Suprapubic skin (tissue), 4 donors: Measurements from ENCODE around the gene CLSTN2. TPM values are rescaled to one million over a fixed set of nuclear protein-coding genes. Genes with fewer than 3 reads are reported as not detected.

Source experiments
- DNase-seq, 2 donors: peaks; one replicate each; pipeline ENCODE4 v3.0.0-alpha.2; 2019; ENCODE audit warnings: low spot score in 2 of 2
- H3K27ac ChIP-seq: fragments of 200-600 bp; sonication (generic); one replicate; pipeline ENCODE4 v1.5.1; 2019
- H3K27me3 ChIP-seq: fragments of 200-600 bp; sonication (generic); one replicate; pipeline ENCODE4 v1.5.1; 2019
- H3K36me3 ChIP-seq: fragments of 200-600 bp; sonication (generic); one replicate; pipeline ENCODE4 v1.5.1; 2019
- H3K4me1 ChIP-seq: fragments of 200-600 bp; sonication (generic); one replicate; pipeline ENCODE4 v1.5.1; 2019
- H3K4me3 ChIP-seq: fragments of 200-600 bp; sonication (generic); one replicate; pipeline ENCODE4 v1.5.1; 2019; ENCODE audit warnings: mild to moderate bottlenecking
- H3K9me3 ChIP-seq: fragments of 200-600 bp; sonication (generic); one replicate; pipeline ENCODE4 v1.5.1; 2019
- CTCF ChIP-seq, 2 donors: fragments of 200-600 bp in 1 of 2; fragments of 450-650 bp in 1 of 2; sonication (generic) in 1 of 2; IDR thresholded peaks; one replicate each; pipeline ENCODE4 v1.5.1; 2016 to 2019; ENCODE audit warnings: antibody characterized with exemption in 2 of 2, mild to moderate bottlenecking in 1 of 2, moderate library complexity in 1 of 2
- EP300 ChIP-seq: sonication (generic); formaldehyde crosslinking; IDR thresholded peaks from one replicate; pipeline ENCODE4 v1.6.1; 2017; ENCODE audit warnings: antibody characterized with exemption
- POLR2A ChIP-seq, 2 donors: fragments of 450-650 bp; IDR thresholded peaks; one replicate each; pipeline ENCODE4 v1.6.1; 2017; ENCODE audit warnings: antibody characterized with exemption in 2 of 2, mild to moderate bottlenecking in 2 of 2, moderate library complexity in 2 of 2
- POLR2AphosphoS5 ChIP-seq, 3 donors: sonication (generic); formaldehyde crosslinking; IDR thresholded peaks; one replicate each; pipeline ENCODE4 v1.6.1; 2017; ENCODE audit warnings: antibody characterized with exemption in 3 of 3
- WGBS: methylation state at CpG from one replicate; pipeline ENCODE4 v1.1.5; 2018; 5-methylcytosine and 5-hydroxymethylcytosine counted together
- total RNA-seq, 4 donors: library from RNA; depleted of rRNA; stranded (reverse); fragments of >200 nt; gene quantifications; one replicate each; pipeline ENCODE4 v1.1.0, GENCODE V29; 2016

The CLSTN2 gene
- total RNA-seq, 4 donors from 2014 or later: 4.3 to 14.1 (median 7.4) TPM

- WGBS: 86% methylated on average over 5 of the region's 5 CpGs
- Histone ChIP-seq H3K27ac (no peak overlapping the region), H3K36me3 (no peaks in the 10 kb centered on the region), H3K27me3 (no peaks in the 10 kb centered on the region), H3K4me3 (no peak overlapping the region), H3K4me1 (no peaks in the 10 kb centered on the region), H3K9me3 (no peaks in the 10 kb centered on the region)
- DNase-seq: no peak
- TF ChIP-seq POLR2AphosphoS5 (IDR thresholded peaks at IDR 0.05) (no peak), POLR2A (IDR thresholded peaks at IDR 0.05) (no peak)
Measured at GRCh38 chr3:140449413-140450256, 514.6 kb downstream of the CLSTN2 start.

- Histone ChIP-seq H3K4me1 (no peaks in the 10 kb centered on the region), H3K36me3 (no peaks in the 10 kb centered on the region), H3K27ac (no peak overlapping the region), H3K9me3 (no peaks in the 10 kb centered on the region), H3K27me3 (no peaks in the 10 kb centered on the region), H3K4me3 (no peak overlapping the region)
- DNase-seq: no peak
- WGBS: 93% methylated on average over 2 of the region's 2 CpGs
- TF ChIP-seq EP300 (no peak), POLR2AphosphoS5 (IDR thresholded peaks at IDR 0.05) (no peak), CTCF (IDR thresholded peaks at IDR 0.05) (no peak), POLR2A (IDR thresholded peaks at IDR 0.05) (no peak)
Measured at GRCh38 chr3:140453750-140454149, 518.8 kb downstream of the CLSTN2 start.

- WGBS: 79% methylated on average over 5 of the region's 5 CpGs
- no peak for TF ChIP-seq POLR2AphosphoS5 (IDR thresholded peaks at IDR 0.05)
- TF ChIP-seq POLR2A (IDR thresholded peaks at IDR 0.05): no peak
- no peak for TF ChIP-seq EP300
- TF ChIP-seq CTCF (IDR thresholded peaks at IDR 0.05): no peak
- H3K27ac ChIP-seq: no peak overlapping the region
Measured at GRCh38 chr3:140455521-140456214, 520.7 kb downstream of the CLSTN2 start.

DNA sequence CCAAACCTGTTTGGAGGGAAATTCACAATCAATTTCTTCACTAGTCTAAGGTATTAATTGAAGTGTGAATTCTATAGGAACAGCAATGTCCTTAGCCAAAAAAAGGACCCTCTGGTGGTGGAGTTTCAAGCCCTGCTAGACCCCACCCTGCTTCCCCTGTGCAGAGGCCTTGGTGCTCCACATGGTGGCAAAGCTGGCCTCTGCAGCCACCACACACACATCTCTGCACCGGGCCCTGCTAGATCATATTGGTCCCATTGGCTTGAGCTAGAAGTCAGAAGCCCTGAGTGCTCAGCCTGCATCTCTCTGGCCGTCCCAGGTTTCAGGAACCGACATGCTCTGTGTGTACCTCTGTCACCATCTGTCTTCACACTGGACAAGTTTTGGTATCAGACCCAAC is 522.0 kb downstream of the CLSTN2 start:
- no peak for DNase-seq
- Histone ChIP-seq H3K27me3 (no peaks in the 10 kb centered on the region), H3K4me1 (no peaks in the 10 kb centered on the region), H3K9me3 (no peaks in the 10 kb centered on the region), H3K27ac (no peak overlapping the region), H3K36me3 (no peaks in the 10 kb centered on the region), H3K4me3 (no peak overlapping the region)
- TF ChIP-seq EP300 (no peak), POLR2A (IDR thresholded peaks at IDR 0.05) (no peak), POLR2AphosphoS5 (IDR thresholded peaks at IDR 0.05) (no peak), CTCF (IDR thresholded peaks at IDR 0.05) (no peak)
- WGBS: 93% methylated on average over 3 of the region's 3 CpGs

More at GRCh38 chr3:140455521-140456214, 520.7 kb downstream of the CLSTN2 start:
- no peaks in the 10 kb centered on the region for H3K27me3 ChIP-seq
- no peaks in the 10 kb centered on the region for H3K36me3 ChIP-seq
- H3K4me3 ChIP-seq: no peak overlapping the region
- H3K4me1 ChIP-seq: no peaks in the 10 kb centered on the region
- no peak for DNase-seq
- no peaks in the 10 kb centered on the region for H3K9me3 ChIP-seq

- Histone ChIP-seq H3K9me3 (no peaks in the 10 kb centered on the region), H3K4me1 (no peaks in the 10 kb centered on the region), H3K27ac (no peak overlapping the region), H3K4me3 (no peak overlapping the region), H3K27me3 (no peaks in the 10 kb centered on the region), H3K36me3 (no peaks in the 10 kb centered on the region)
- 81% methylated on average over 8 of the region's 8 CpGs for WGBS
- DNase-seq: no peak
- TF ChIP-seq EP300: no peak
- no peak for TF ChIP-seq POLR2A (IDR thresholded peaks at IDR 0.05)
- no peak for TF ChIP-seq POLR2AphosphoS5 (IDR thresholded peaks at IDR 0.05)
- TF ChIP-seq CTCF (IDR thresholded peaks at IDR 0.05): no peak
Measured at GRCh38 chr3:140459462-140459861, 524.5 kb downstream of the CLSTN2 start.
